Glutamatergic neuron (in vitro differentiated cells): Measurements from ENCODE around the gene ZC3H7A. TPM values are rescaled to one million over a fixed set of nuclear protein-coding genes. Genes with fewer than 3 reads are reported as not detected.

Source experiments
- DNase-seq: peaks from one replicate; pipeline ENCODE4 v3.0.0; 2022
- H3K27ac Mint-ChIP-seq: one replicate; pipeline ENCODE4 v1.8.0; 2020; ENCODE audit warnings: mild to moderate bottlenecking, mixed read lengths, inconsistent platforms; ENCODE audit not compliant: unreplicated experiment
- H3K27me3 Mint-ChIP-seq: one replicate; pipeline ENCODE4 v1.8.0; 2020; ENCODE audit warnings: mild to moderate bottlenecking, moderate library complexity, mixed read lengths, inconsistent platforms; ENCODE audit not compliant: unreplicated experiment
- H3K36me3 Mint-ChIP-seq: one replicate; pipeline ENCODE4 v1.8.0; 2020; ENCODE audit warnings: mild to moderate bottlenecking, mixed read lengths, inconsistent platforms; ENCODE audit not compliant: unreplicated experiment
- H3K4me1 Mint-ChIP-seq: one replicate; pipeline ENCODE4 v1.8.0; 2020; ENCODE audit warnings: mild to moderate bottlenecking, low read depth, mixed read lengths, inconsistent platforms; ENCODE audit not compliant: unreplicated experiment
- H3K4me3 Mint-ChIP-seq: one replicate; pipeline ENCODE4 v1.8.0; 2020; ENCODE audit warnings: mild to moderate bottlenecking, mixed read lengths, inconsistent platforms; ENCODE audit not compliant: unreplicated experiment
- H3K9me3 Mint-ChIP-seq: one replicate; pipeline ENCODE4 v1.8.0; 2020; ENCODE audit warnings: mild to moderate bottlenecking, moderate library complexity, mixed read lengths, inconsistent platforms; ENCODE audit not compliant: unreplicated experiment
- total RNA-seq: library from RNA; stranded (reverse); fragmentation: NEBNext Ultra II Directional; extraction: Animal tissue kit (Norgen Biotek cat#: 25700); gene quantifications from one replicate; pipeline ENCODE4 v1.2.1, GENCODE V29; 2021; ENCODE audit not compliant: unreplicated experiment
- TF ChIP-seq, protein P1 (sequence below): fragments of 200-600 bp; sonication (generic); IDR thresholded peaks from one replicate; pipeline ENCODE4 v1.5.0; 2021; ENCODE audit not compliant: partially characterized antibody, unreplicated experiment

The ZC3H7A gene
- total RNA-seq, 1 donor from 2014 or later = 87.7 TPM

- peak; percentile 25 for DNase-seq
- Mint-ChIP-seq H3K4me3 (peak overlapping the region; percentile 74), H3K9me3 (peaks cover 6% of the 10 kb centered on the region), H3K4me1 (peaks cover 33% of the 10 kb centered on the region), H3K27me3 (peaks cover 4% of the 10 kb centered on the region), H3K36me3 (no peaks in the 10 kb centered on the region), H3K27ac (peak overlapping the region; percentile 96)
- TF ChIP-seq, protein P1, sequence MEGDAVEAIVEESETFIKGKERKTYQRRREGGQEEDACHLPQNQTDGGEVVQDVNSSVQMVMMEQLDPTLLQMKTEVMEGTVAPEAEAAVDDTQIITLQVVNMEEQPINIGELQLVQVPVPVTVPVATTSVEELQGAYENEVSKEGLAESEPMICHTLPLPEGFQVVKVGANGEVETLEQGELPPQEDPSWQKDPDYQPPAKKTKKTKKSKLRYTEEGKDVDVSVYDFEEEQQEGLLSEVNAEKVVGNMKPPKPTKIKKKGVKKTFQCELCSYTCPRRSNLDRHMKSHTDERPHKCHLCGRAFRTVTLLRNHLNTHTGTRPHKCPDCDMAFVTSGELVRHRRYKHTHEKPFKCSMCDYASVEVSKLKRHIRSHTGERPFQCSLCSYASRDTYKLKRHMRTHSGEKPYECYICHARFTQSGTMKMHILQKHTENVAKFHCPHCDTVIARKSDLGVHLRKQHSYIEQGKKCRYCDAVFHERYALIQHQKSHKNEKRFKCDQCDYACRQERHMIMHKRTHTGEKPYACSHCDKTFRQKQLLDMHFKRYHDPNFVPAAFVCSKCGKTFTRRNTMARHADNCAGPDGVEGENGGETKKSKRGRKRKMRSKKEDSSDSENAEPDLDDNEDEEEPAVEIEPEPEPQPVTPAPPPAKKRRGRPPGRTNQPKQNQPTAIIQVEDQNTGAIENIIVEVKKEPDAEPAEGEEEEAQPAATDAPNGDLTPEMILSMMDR = no peak
Observed at GRCh38 chr16:11781773-11782172, 15.3 kb downstream of the ZC3H7A start.

DNA sequence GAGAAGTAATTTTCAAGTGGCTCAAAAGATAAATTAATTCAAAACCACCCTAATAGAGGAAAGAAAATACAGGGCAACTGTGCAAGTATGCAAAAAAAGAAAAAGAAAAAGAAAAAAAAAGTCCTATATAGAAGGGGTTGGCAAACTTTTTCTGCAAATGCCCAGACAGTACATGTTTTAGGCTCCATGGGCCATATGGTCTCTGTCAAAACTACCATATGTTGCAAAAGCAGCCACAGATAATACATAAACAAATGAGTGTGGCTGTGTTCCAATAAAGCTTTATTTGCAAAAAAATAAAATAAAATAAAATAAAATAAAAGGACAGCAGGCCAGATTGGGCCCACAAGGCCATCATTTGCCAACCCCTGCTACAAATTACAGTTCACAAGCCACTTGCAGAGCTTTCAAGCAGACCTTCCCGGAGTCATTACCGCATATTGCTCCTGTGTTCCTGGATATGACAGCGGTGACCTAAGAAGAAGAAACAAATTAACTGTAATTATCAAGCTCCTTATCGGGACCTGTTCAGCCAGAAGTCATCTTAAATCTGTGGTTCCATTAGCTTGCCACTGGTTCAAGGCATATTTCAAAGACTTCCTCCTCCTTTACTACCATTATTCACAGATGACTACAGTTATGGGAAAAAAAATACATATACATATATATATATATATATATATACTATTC is 15.9 kb downstream of the ZC3H7A start:
- peak overlapping the region; percentile 74 for H3K4me3 Mint-ChIP-seq
- H3K27me3 Mint-ChIP-seq = peaks cover 4% of the 10 kb centered on the region
- DNase-seq = no peak
- peaks cover 6% of the 10 kb centered on the region for H3K9me3 Mint-ChIP-seq
- TF ChIP-seq, protein P1 = no peak
- H3K27ac Mint-ChIP-seq = peak overlapping the region; percentile 96
- H3K4me1 Mint-ChIP-seq = peaks cover 32% of the 10 kb centered on the region
- no peaks in the 10 kb centered on the region for H3K36me3 Mint-ChIP-seq

- H3K4me3 Mint-ChIP-seq = no peak overlapping the region
- no peaks in the 10 kb centered on the region for H3K36me3 Mint-ChIP-seq
- peaks cover 6% of the 10 kb centered on the region for H3K9me3 Mint-ChIP-seq
- peaks cover 4% of the 10 kb centered on the region for H3K27me3 Mint-ChIP-seq
- peaks cover 32% of the 10 kb centered on the region for H3K4me1 Mint-ChIP-seq
- TF ChIP-seq, protein P1 = no peak
- H3K27ac Mint-ChIP-seq = no peak overlapping the region
- no peak for DNase-seq
Observed at GRCh38 chr16:11779074-11779473, 18.0 kb downstream of the ZC3H7A start.

DNA sequence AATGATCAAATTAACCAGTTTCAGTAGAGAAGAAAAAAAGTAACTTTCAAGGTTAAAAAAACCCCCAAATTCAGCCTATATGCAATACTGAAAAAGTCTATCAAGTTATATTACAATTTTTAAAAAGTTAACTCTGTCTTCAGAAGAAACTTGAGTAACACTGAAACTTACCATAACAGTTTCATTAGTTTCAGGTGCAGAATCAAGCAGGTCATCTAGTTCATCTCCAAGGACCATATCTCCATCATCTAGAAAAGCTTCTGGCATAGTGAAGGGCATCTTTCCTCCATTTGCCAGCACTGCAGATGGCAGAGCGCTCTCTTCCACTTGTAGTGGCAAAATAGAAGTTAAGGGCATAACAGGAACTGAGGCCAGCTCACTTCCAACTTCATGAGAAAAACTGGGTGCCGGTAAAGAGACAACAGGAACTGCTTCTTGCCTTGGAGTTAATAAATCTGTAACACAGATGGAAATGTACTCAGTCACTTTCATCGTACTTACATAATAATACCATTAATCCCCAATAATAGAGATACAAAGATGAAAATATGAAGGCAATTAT is 22.9 kb downstream of the ZC3H7A start:
- no peak overlapping the region for H3K4me3 Mint-ChIP-seq
- DNase-seq = no peak
- H3K36me3 Mint-ChIP-seq = no peaks in the 10 kb centered on the region
- H3K9me3 Mint-ChIP-seq = no peaks in the 10 kb centered on the region
- TF ChIP-seq, protein P1 = no peak
- no peaks in the 10 kb centered on the region for H3K27me3 Mint-ChIP-seq
- H3K4me1 Mint-ChIP-seq = no peaks in the 10 kb centered on the region
- no peak overlapping the region for H3K27ac Mint-ChIP-seq

DNA sequence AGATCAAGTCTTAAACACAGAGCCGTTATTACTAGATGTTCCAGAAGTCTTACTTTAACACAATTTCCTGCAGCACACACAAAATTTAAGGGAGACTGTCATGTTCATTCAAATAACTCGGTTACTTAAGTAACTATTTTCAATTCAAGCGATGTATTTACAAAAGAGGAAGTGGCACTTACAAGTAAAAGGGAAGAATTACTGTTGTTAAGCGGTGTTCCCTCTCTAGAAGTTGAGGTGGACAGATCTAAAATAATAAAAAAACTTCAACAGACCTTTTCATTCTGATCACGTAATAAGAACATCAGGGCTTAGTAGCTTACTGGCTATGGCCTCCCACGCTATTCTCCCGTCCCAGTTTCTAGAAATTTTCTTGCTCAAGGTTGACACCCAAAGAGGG is 28.2 kb downstream of the ZC3H7A start:
- TF ChIP-seq, protein P1 = no peak
- H3K4me1 Mint-ChIP-seq = no peaks in the 10 kb centered on the region
- no peaks in the 10 kb centered on the region for H3K36me3 Mint-ChIP-seq
- DNase-seq = no peak
- H3K9me3 Mint-ChIP-seq = no peaks in the 10 kb centered on the region
- no peak overlapping the region for H3K27ac Mint-ChIP-seq
- H3K4me3 Mint-ChIP-seq = no peak overlapping the region
- H3K27me3 Mint-ChIP-seq = no peaks in the 10 kb centered on the region
